ENCODE data around the gene BEND5.

GRCh38 chr1:48730164-48730910 lies 46.4 kb downstream of the BEND5 start:
- TF ChIP-seq POLR2A (IDR thresholded peaks at IDR 0.05; ENCODE audit: low read depth, low read length) (no peak), IRF3 (IDR thresholded peaks at IDR 0.05) (no peak)
- TF ChIP-seq, protein P1, sequence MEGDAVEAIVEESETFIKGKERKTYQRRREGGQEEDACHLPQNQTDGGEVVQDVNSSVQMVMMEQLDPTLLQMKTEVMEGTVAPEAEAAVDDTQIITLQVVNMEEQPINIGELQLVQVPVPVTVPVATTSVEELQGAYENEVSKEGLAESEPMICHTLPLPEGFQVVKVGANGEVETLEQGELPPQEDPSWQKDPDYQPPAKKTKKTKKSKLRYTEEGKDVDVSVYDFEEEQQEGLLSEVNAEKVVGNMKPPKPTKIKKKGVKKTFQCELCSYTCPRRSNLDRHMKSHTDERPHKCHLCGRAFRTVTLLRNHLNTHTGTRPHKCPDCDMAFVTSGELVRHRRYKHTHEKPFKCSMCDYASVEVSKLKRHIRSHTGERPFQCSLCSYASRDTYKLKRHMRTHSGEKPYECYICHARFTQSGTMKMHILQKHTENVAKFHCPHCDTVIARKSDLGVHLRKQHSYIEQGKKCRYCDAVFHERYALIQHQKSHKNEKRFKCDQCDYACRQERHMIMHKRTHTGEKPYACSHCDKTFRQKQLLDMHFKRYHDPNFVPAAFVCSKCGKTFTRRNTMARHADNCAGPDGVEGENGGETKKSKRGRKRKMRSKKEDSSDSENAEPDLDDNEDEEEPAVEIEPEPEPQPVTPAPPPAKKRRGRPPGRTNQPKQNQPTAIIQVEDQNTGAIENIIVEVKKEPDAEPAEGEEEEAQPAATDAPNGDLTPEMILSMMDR (IDR thresholded peaks at IDR 0.05 in 2 of 3, conservative IDR thresholded peaks at IDR 0.05 in 1 of 3; ENCODE audit: control insufficient read depth in 2 of 3, extremely low read depth in 1 of 3, insufficient read depth in 1 of 3, low read depth in 3 of 3, low read length in 3 of 3), result no peak

Data from GM12878 (cell line).